ENCODE results near the gene AMDHD2.

GRCh38 chr16:2472885-2473445, 47.2 kb upstream of the AMDHD2 start:
- TF ChIP-seq CEBPB (IDR thresholded peaks at IDR 0.05) (no peak), REST (IDR thresholded peaks at IDR 0.05; ENCODE audit: low read depth) (no peak), CREB1 (IDR thresholded peaks at IDR 0.05; ENCODE audit: low read depth) (no peak), EGR1 (IDR thresholded peaks at IDR 0.05) (no peak), TAF1 (IDR thresholded peaks at IDR 0.05; ENCODE audit: low read depth) (no peak), YY1 (IDR thresholded peaks at IDR 0.05; ENCODE audit: low read depth) (no peak)
